ENCODE measurements around the gene DIAPH1.

Gene DIAPH1

DNA sequence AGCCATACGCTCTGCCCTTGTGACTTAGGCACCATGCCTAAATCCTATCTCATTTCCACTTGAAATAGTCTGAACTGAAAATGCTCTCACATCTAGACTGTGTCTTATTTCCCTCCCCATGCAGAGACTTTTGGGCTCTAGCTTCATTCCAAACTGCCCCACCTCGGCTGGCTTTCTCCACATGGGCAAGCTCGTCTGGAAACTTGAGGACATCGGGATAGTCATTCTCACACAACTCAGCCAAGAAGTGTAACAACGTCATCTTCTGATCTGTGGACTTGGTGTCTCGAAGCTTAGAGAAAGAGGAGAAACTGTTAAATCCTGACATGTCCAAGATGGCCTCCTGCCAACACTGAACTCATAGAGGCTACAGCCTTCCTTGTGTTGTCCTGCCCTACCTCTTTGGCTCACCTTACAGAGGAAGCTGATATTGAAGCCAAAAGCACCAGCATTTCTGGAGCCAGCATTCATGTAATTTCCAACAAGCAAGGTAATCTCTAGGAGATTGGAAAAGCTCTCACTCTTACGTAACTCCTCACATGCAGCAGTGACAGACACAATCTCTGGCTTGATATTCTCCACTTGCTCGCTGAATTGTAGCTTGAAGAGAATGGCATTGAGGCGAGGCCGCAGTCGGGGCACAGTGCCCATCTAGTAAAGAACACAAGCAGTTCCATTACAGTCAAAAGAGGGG lies 90.4 kb downstream of the DIAPH1 start:
- no peak for DNase-seq (ENCODE audit: low spot score)
- TF ChIP-seq, protein P1, sequence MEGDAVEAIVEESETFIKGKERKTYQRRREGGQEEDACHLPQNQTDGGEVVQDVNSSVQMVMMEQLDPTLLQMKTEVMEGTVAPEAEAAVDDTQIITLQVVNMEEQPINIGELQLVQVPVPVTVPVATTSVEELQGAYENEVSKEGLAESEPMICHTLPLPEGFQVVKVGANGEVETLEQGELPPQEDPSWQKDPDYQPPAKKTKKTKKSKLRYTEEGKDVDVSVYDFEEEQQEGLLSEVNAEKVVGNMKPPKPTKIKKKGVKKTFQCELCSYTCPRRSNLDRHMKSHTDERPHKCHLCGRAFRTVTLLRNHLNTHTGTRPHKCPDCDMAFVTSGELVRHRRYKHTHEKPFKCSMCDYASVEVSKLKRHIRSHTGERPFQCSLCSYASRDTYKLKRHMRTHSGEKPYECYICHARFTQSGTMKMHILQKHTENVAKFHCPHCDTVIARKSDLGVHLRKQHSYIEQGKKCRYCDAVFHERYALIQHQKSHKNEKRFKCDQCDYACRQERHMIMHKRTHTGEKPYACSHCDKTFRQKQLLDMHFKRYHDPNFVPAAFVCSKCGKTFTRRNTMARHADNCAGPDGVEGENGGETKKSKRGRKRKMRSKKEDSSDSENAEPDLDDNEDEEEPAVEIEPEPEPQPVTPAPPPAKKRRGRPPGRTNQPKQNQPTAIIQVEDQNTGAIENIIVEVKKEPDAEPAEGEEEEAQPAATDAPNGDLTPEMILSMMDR (IDR thresholded peaks at IDR 0.05; ENCODE audit: borderline replicate concordance, control extremely low read depth, extremely low read depth, insufficient read depth, missing control alignments): no peak
- in situ Hi-C loops (cut with MboI; ENCODE audit: low sequenced_read_pairs, unreplicated experiment): no loop called here

GRCh38 chr5:141527426-141527825 lies 91.4 kb downstream of the DIAPH1 start:
- in situ Hi-C loops (cut with MboI; ENCODE audit: low sequenced_read_pairs, unreplicated experiment): no loop called here
- no peak for DNase-seq (ENCODE audit: low spot score)
- TF ChIP-seq, protein P1 (IDR thresholded peaks at IDR 0.05; ENCODE audit: borderline replicate concordance, control extremely low read depth, extremely low read depth, insufficient read depth, missing control alignments): no peak

GRCh38 chr5:141525653-141526052 lies 93.1 kb downstream of the DIAPH1 start:
- TF ChIP-seq, protein P1 (IDR thresholded peaks at IDR 0.05; ENCODE audit: borderline replicate concordance, control extremely low read depth, extremely low read depth, insufficient read depth, missing control alignments): no peak
- no peak for DNase-seq (ENCODE audit: low spot score)
- in situ Hi-C loops (cut with MboI; ENCODE audit: low sequenced_read_pairs, unreplicated experiment): no loop called here

GRCh38 chr5:141524604-141525597 lies 93.9 kb downstream of the DIAPH1 start:
- DNase-seq (ENCODE audit: low spot score): peak; percentile 75
- in situ Hi-C loops (cut with MboI; ENCODE audit: low sequenced_read_pairs, unreplicated experiment): no loop called here
- TF ChIP-seq, protein P1 (IDR thresholded peaks at IDR 0.05; ENCODE audit: borderline replicate concordance, control extremely low read depth, extremely low read depth, insufficient read depth, missing control alignments): peak; percentile 99

GRCh38 chr5:141523991-141524390 lies 94.8 kb downstream of the DIAPH1 start:
- in situ Hi-C loops (cut with MboI; ENCODE audit: low sequenced_read_pairs, unreplicated experiment): no loop called here
- no peak for DNase-seq (ENCODE audit: low spot score)
- TF ChIP-seq, protein P1 (IDR thresholded peaks at IDR 0.05; ENCODE audit: borderline replicate concordance, control extremely low read depth, extremely low read depth, insufficient read depth, missing control alignments): no peak

DNA sequence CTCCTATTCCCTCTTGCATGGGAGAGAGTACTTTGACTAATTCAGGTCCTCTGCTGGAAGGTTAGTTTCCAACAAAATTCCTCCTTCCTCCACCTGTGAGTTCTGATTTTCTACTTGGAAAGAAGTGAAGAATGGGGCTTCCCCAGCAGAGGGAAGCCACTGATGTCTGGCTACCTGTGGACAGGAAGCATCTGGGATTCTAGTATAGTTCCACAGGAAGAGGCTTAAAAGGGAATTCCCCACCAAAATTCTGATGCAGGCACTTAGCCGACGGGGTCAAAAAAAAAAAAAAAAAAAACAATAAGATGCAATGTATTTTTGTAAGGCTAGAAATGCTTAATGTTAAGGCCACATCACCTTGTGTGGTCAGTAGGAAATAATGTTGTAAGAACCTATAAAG lies 96.5 kb downstream of the DIAPH1 start:
- TF ChIP-seq, protein P1 (IDR thresholded peaks at IDR 0.05; ENCODE audit: borderline replicate concordance, control extremely low read depth, extremely low read depth, insufficient read depth, missing control alignments): no peak
- DNase-seq (ENCODE audit: low spot score): no peak
- in situ Hi-C loops (cut with MboI; ENCODE audit: low sequenced_read_pairs, unreplicated experiment): no loop called here
